H9 (cell line): ENCODE results near the gene TMEM60. TPM values are rescaled to one million over a fixed set of nuclear protein-coding genes. Genes with fewer than 3 reads are reported as not detected.

Source experiments
- DNase-seq: peaks from one replicate; pipeline ENCODE4 v3.0.0-alpha.2; 2017
- H2AFZ ChIP-seq: one replicate; pipeline ENCODE4 v1.6.1; 2013; ENCODE audit warnings: mild to moderate bottlenecking, low read length, control low read depth, moderate library complexity
- H2AK5ac ChIP-seq: 2 replicates; pipeline ENCODE4 v1.6.1; 2013; ENCODE audit warnings: low read length, control low read depth, mixed read lengths; ENCODE audit not compliant: insufficient read length
- H2BK120ac ChIP-seq: one replicate; pipeline ENCODE4 v1.6.1; 2013; ENCODE audit warnings: low read depth, mild to moderate bottlenecking, low read length, control low read depth, inconsistent platforms; ENCODE audit not compliant: poor library complexity, severe bottlenecking
- H2BK12ac ChIP-seq: 2 replicates; pipeline ENCODE4 v1.6.1; 2013; ENCODE audit warnings: low read length, control low read depth, mixed read lengths, low read depth; ENCODE audit not compliant: insufficient read length
- H2BK15ac ChIP-seq: 2 replicates; pipeline ENCODE4 v1.6.1; 2013; ENCODE audit warnings: low read depth, low read length, control low read depth
- H2BK20ac ChIP-seq: one replicate; pipeline ENCODE4 v1.6.1; 2013; ENCODE audit warnings: low read depth, mild to moderate bottlenecking, low read length, control low read depth, inconsistent platforms; ENCODE audit not compliant: poor library complexity, severe bottlenecking
- H2BK5ac ChIP-seq: 2 replicates; pipeline ENCODE4 v1.6.1; 2013; ENCODE audit warnings: low read length, control low read depth, mixed read lengths; ENCODE audit not compliant: insufficient read length
- H3K14ac ChIP-seq: 2 replicates; pipeline ENCODE4 v1.6.1; 2013; ENCODE audit warnings: low read length, control low read depth; ENCODE audit not compliant: insufficient read depth
- H3K18ac ChIP-seq: 2 replicates; pipeline ENCODE4 v1.6.1; 2013; ENCODE audit warnings: low read depth, mild to moderate bottlenecking, mixed read lengths, low read length, control low read depth; ENCODE audit not compliant: insufficient read length
- H3K23ac ChIP-seq: 2 replicates; pipeline ENCODE4 v1.6.1; 2013; ENCODE audit warnings: low read length, control low read depth, mixed read lengths, low read depth; ENCODE audit not compliant: insufficient read length
- H3K23me2 ChIP-seq: 2 replicates; pipeline ENCODE4 v1.6.1; 2013; ENCODE audit warnings: low read depth, mild to moderate bottlenecking, mixed read lengths, low read length, control low read depth; ENCODE audit not compliant: insufficient read length, poor library complexity, severe bottlenecking
- H3K27ac ChIP-seq: 2 replicates; pipeline ENCODE4 v1.5.1; 2013; ENCODE audit warnings: low read length, control low read depth, mixed read lengths, low read depth; ENCODE audit not compliant: insufficient read length
- H3K27me3 ChIP-seq: 2 replicates; pipeline ENCODE4 v1.6.1; 2013; ENCODE audit warnings: low read length, control low read depth, inconsistent platforms; ENCODE audit not compliant: insufficient read depth
- H3K4ac ChIP-seq: 2 replicates; pipeline ENCODE4 v1.6.1; 2013; ENCODE audit warnings: low read depth, mild to moderate bottlenecking, control low read depth, inconsistent platforms, low read length, moderate library complexity
- H3K4me1 ChIP-seq: 2 replicates; pipeline ENCODE4 v1.6.1; 2013; ENCODE audit warnings: low read length, control low read depth, inconsistent platforms; ENCODE audit not compliant: insufficient read depth
- H3K4me2 ChIP-seq: 2 replicates; pipeline ENCODE4 v1.6.1; 2013; ENCODE audit warnings: low read length, control low read depth, mixed read lengths; ENCODE audit not compliant: insufficient read length, insufficient read depth
- H3K56ac ChIP-seq: 2 replicates; pipeline ENCODE4 v1.6.1; 2013; ENCODE audit warnings: low read depth, mild to moderate bottlenecking, mixed read lengths, low read length, control low read depth; ENCODE audit not compliant: insufficient read length
- H3K79me1 ChIP-seq: 2 replicates; pipeline ENCODE4 v1.6.1; 2013; ENCODE audit warnings: low read depth, mild to moderate bottlenecking, moderate library complexity, low read length, control low read depth, inconsistent platforms; ENCODE audit not compliant: insufficient read depth, poor library complexity, severe bottlenecking
- H3K79me2 ChIP-seq: 2 replicates; pipeline ENCODE4 v1.6.1; 2013; ENCODE audit warnings: low read length, control low read depth, inconsistent platforms; ENCODE audit not compliant: insufficient read depth
- H3K9ac ChIP-seq: 2 replicates; pipeline ENCODE4 v1.6.1; 2013; ENCODE audit warnings: low read length, control low read depth, mixed read lengths; ENCODE audit not compliant: insufficient read length; ENCODE audit errors: extremely low read depth
- H3K9me3 ChIP-seq: one replicate; pipeline ENCODE4 v1.6.1; 2013; ENCODE audit warnings: low read depth, low read length, inconsistent platforms; ENCODE audit not compliant: control insufficient read depth
- H3T11ph ChIP-seq: one replicate; pipeline ENCODE4 v1.6.1; 2013; ENCODE audit warnings: mild to moderate bottlenecking, low read length, control low read depth, inconsistent platforms
- H4K20me1 ChIP-seq: one replicate; pipeline ENCODE4 v1.6.1; 2013; ENCODE audit not compliant: control insufficient read depth, insufficient read length, insufficient read depth
- H4K5ac ChIP-seq: 2 replicates; pipeline ENCODE4 v1.6.1; 2013; ENCODE audit warnings: low read depth, mild to moderate bottlenecking, mixed read lengths, low read length, control low read depth; ENCODE audit not compliant: insufficient read length
- H4K8ac ChIP-seq: replicated peaks from 2 replicates; pipeline ENCODE4 v1.6.1; 2013; ENCODE audit warnings: low read length, control low read depth, mixed read lengths, low read depth; ENCODE audit not compliant: insufficient read length
- H4K91ac ChIP-seq: 2 replicates; pipeline ENCODE4 v1.6.1; 2013; ENCODE audit warnings: low read depth, mild to moderate bottlenecking, moderate library complexity, mixed read lengths, low read length, control low read depth; ENCODE audit not compliant: insufficient read length
- H3K27ac Mint-ChIP-seq, 3 experiments: 2 replicates in 2 of 3; 3 replicates in 1 of 3; pipeline ENCODE4 v1.8.0; 2020 to 2021; ENCODE audit warnings: mixed read lengths in 3 of 3, mild to moderate bottlenecking in 1 of 3, moderate library complexity in 1 of 3
- H3K27me3 Mint-ChIP-seq: 2 replicates; pipeline ENCODE4 v1.8.0; 2021; ENCODE audit warnings: low read depth, mild to moderate bottlenecking, moderate library complexity, mixed read lengths
- H3K36me3 Mint-ChIP-seq, 3 experiments: 2 replicates in 2 of 3; 3 replicates in 1 of 3; pipeline ENCODE4 v1.8.0; 2020 to 2021; ENCODE audit warnings: low read depth in 3 of 3, mixed read lengths in 3 of 3; ENCODE audit not compliant: insufficient read depth in 1 of 3
- H3K4me1 Mint-ChIP-seq, 2 experiments: 2 replicates each; pipeline ENCODE4 v1.8.0; 2020; ENCODE audit warnings: mixed read lengths in 2 of 2
- H3K4me3 Mint-ChIP-seq, 2 experiments: 2 replicates in 1 of 2; 3 replicates in 1 of 2; pipeline ENCODE4 v1.8.0; 2020 to 2021; ENCODE audit warnings: mild to moderate bottlenecking in 2 of 2, mixed read lengths in 2 of 2, moderate library complexity in 1 of 2
- H3K9me3 Mint-ChIP-seq, 2 experiments: 2 replicates in 1 of 2; 3 replicates in 1 of 2; pipeline ENCODE4 v1.8.0; 2020; ENCODE audit warnings: mild to moderate bottlenecking in 2 of 2, mixed read lengths in 2 of 2, moderate library complexity in 1 of 2
- CTCF ChIP-seq: fragments of 200-600 bp; sonication (generic); conservative IDR thresholded peaks from 3 replicates; pipeline ENCODE4 v1.8.0; 2021; ENCODE audit warnings: antibody characterized with exemption, mild to moderate bottlenecking
- WGBS: extraction: QIAGEN DNeasy Blood & Tissue Kit; methylation state at CpG from one replicate; pipeline ENCODE4 v1.1.7; 2013; ENCODE audit warnings: missing lambda C conversion rate, low lambda C conversion rate, mixed read lengths; ENCODE audit not compliant: insufficient read length; ENCODE audit errors: extremely low coverage; 5-methylcytosine and 5-hydroxymethylcytosine counted together
- total RNA-seq: library from RNA; stranded (reverse); gene quantifications from 2 replicates; pipeline ENCODE4 v1.2.1, GENCODE V29; 2021

The TMEM60 gene
- total RNA-seq, 1 experiment from 2014 or later, result 14.3 TPM

DNA sequence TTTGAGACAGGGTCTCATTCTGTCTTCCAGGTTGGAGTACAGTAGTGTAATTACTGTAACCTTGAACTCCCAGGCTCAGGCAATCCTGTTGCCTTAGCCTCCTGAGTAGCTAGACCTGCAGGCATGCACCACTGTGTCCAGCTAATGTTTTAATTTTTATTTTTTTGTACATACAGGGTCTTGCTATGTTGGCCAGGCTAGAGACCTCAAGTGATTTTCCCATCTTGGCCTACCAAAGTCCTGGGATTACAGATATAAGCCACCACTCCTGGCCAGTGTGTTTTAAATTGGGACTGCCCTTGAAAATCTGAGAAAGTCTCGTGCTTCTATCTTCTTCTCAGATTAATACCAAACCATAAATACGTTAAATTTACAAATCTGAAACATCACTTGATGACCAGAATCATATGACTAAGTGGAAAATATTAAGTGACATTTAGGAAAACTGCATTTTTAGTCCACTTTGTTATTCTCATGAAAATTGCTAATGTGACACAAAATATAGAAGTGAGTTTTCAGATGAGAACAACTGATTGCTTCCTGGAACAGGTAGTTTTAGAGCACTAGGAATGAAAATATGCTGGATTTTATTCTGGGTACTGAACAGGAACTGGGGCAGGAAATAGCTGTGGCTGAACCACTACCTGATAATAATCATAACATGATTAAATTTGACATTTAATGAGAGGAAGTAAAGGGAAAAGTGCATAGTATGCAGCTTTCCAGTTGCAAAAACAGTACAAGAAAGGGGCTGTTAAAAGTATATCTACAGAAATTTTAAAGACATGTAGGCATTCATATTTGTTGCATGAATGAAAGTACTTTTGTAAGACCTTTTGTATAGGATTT lies 4.5 kb upstream of the TMEM60 start:
- no peak overlapping the region for H3K56ac ChIP-seq
- H3K4me1 ChIP-seq, result no peaks in the 10 kb centered on the region
- DNase-seq, result no peak
- peaks cover 5% of the 10 kb centered on the region for H3K23me2 ChIP-seq
- no peaks in the 10 kb centered on the region for H3K79me1 ChIP-seq
- no peak overlapping the region for H2BK15ac ChIP-seq
- no peak overlapping the region for H4K5ac ChIP-seq
- H4K8ac ChIP-seq, result no peak overlapping the region
- Mint-ChIP-seq H3K4me3 (no peak overlapping the region), H3K27ac (no peak overlapping the region), H3K27me3 (no peaks in the 10 kb centered on the region), H3K36me3 (peaks cover 0 to 22% (median 3%) of the 10 kb centered on the region in 3 experiments; a peak in 5 of 7 replicates), H3K4me1 (peaks cover 9 to 11% of the 10 kb centered on the region in 2 experiments), H3K9me3 (peaks cover 20 to 21% of the 10 kb centered on the region in 2 experiments)
- no CpG with 5 or more reads among the region's 2 CpGs for WGBS
- no peak overlapping the region for H2BK20ac ChIP-seq
- H3K14ac ChIP-seq, result no peak overlapping the region
- H2AK5ac ChIP-seq, result no peak overlapping the region
- no peak overlapping the region for H3K9ac ChIP-seq
- no peak overlapping the region for H2AFZ ChIP-seq
- H4K20me1 ChIP-seq, result no peaks in the 10 kb centered on the region
- H2BK120ac ChIP-seq, result no peak overlapping the region
- no peak overlapping the region for H3K18ac ChIP-seq
- no peak overlapping the region for H3K27ac ChIP-seq
- 0 out of 2 replicates have a peak, but pooled peaks cover 2% of the 10 kb centered on the region for H3K79me2 ChIP-seq
- H3K9me3 ChIP-seq, result no peaks in the 10 kb centered on the region
- H2BK5ac ChIP-seq, result no peak overlapping the region
- no peak overlapping the region for H3K4me2 ChIP-seq
- H3K23ac ChIP-seq, result no peak overlapping the region
- H2BK12ac ChIP-seq, result no peak overlapping the region
- no peak overlapping the region for H4K91ac ChIP-seq
- TF ChIP-seq CTCF, result no peak
- no peak overlapping the region for H3T11ph ChIP-seq
- no peaks in the 10 kb centered on the region for H3K27me3 ChIP-seq
- no peak overlapping the region for H3K4ac ChIP-seq
